SK-N-SH (cell line): Measurements from ENCODE around the gene SYNE3. TPM values are rescaled to one million over a fixed set of nuclear protein-coding genes. Genes with fewer than 3 reads are reported as not detected.

Source experiments
- CTCF ChIA-PET: fragments of 300-600, 350-600 bp; formaldehyde crosslinking; extraction: SDS; loops from one replicate; lab custom pipeline; 2021; lab: Yijun Ruan, JAX
- POLR2A ChIA-PET: fragments of 350-600 bp; sonication (Branson Sonifier 250); formaldehyde crosslinking; extraction: SDS; loops from one replicate; lab custom pipeline; 2020; ENCODE audit warnings: antibody characterized with exemption, inconsistent platforms; lab: Yijun Ruan, JAX
- DNase-seq: peaks from one replicate; pipeline ENCODE4 v3.0.0; 2012
- H2AFZ ChIP-seq: fragments of 200-600 bp; sonication (generic); 2 replicates; pipeline ENCODE4 v1.8.1; 2016; ENCODE audit warnings: antibody characterized with exemption, mild to moderate bottlenecking, low read depth
- H3F3A ChIP-seq: fragments of 200-600 bp; sonication (generic); replicated peaks from 2 replicates; pipeline ENCODE3; 2016; ENCODE audit warnings: antibody characterized with exemption, mild to moderate bottlenecking; ENCODE audit not compliant: insufficient read depth
- H3K27ac ChIP-seq, 2 experiments: fragments of 200-500 bp in 1 of 2; fragments of 200-600 bp in 1 of 2; sonication (Bioruptor generic) in 1 of 2; sonication (generic), shearing (Covaris generic) in 1 of 2; 2 replicates each; pipeline versions ENCODE4 v1.5.1 to v1.6.1; 2014 to 2016; ENCODE audit warnings: low read depth in 2 of 2, inconsistent platforms in 1 of 2, low read length in 1 of 2, mild to moderate bottlenecking in 1 of 2, mixed read lengths in 1 of 2
- H3K27me3 ChIP-seq: fragments of 200-600 bp; sonication (generic), shearing (Covaris generic); 2 replicates; pipeline ENCODE4 v1.6.1; 2016; ENCODE audit warnings: mixed run types; ENCODE audit not compliant: insufficient read depth
- H3K36me3 ChIP-seq, 2 experiments: fragments of 200-500 bp in 1 of 2; fragments of 200-600 bp in 1 of 2; sonication (Bioruptor generic) in 1 of 2; sonication (generic) in 1 of 2; replicated peaks in 1 of 2; 2 replicates each; pipeline versions ENCODE3 to v1.5.1; 2014 to 2016; ENCODE audit warnings: low read length in 1 of 2, mild to moderate bottlenecking in 1 of 2; ENCODE audit not compliant: insufficient read depth in 2 of 2, control insufficient read depth in 1 of 2
- H3K4me1 ChIP-seq, 2 experiments: fragments of 200-500 bp in 1 of 2; fragments of 200-600 bp in 1 of 2; sonication (Bioruptor generic) in 1 of 2; sonication (generic), shearing (Covaris generic) in 1 of 2; 2 replicates each; pipeline versions ENCODE4 v1.5.1 to v1.6.1; 2014 to 2016; ENCODE audit warnings: low read depth in 1 of 2, low read length in 1 of 2, mixed run types in 1 of 2; ENCODE audit not compliant: insufficient read depth in 2 of 2, control insufficient read depth in 1 of 2
- H3K4me2 ChIP-seq: fragments of 200-600 bp; sonication (generic), shearing (Covaris generic); 2 replicates; pipeline ENCODE4 v1.6.1; 2017; ENCODE audit warnings: mixed run types
- H3K4me3 ChIP-seq, 2 experiments: fragments of 200-500 bp in 1 of 2; fragments of 200-600 bp in 1 of 2; sonication (Bioruptor generic) in 1 of 2; sonication (generic), shearing (Covaris generic) in 1 of 2; 2 replicates each; pipeline versions ENCODE4 v1.5.1 to v1.8.1; 2014 to 2016; ENCODE audit warnings: low read depth in 2 of 2, inconsistent platforms in 1 of 2, low read length in 1 of 2, mild to moderate bottlenecking in 1 of 2, mixed read lengths in 1 of 2, moderate library complexity in 1 of 2
- H3K79me2 ChIP-seq: fragments of 200-600 bp; sonication (generic); 2 replicates; pipeline ENCODE4 v1.8.1; 2017; ENCODE audit warnings: mild to moderate bottlenecking; ENCODE audit not compliant: insufficient read depth
- H3K9ac ChIP-seq: fragments of 200-600 bp; sonication (generic); 2 replicates; pipeline ENCODE4 v1.6.1; 2017; ENCODE audit warnings: mixed run types
- H3K9me2 ChIP-seq: fragments of 200-600 bp; sonication (generic); 2 replicates; pipeline ENCODE4 v1.6.1; 2017; ENCODE audit warnings: mixed run types
- H3K9me3 ChIP-seq: fragments of 200-600 bp; sonication (generic); 2 replicates; pipeline ENCODE4 v1.6.1; 2017; ENCODE audit warnings: mixed run types, mild to moderate bottlenecking, moderate library complexity
- H4K20me1 ChIP-seq: fragments of 200-600 bp; sonication (generic); 2 replicates; pipeline ENCODE4 v1.6.1; 2017; ENCODE audit warnings: mild to moderate bottlenecking, mixed run types; ENCODE audit not compliant: insufficient read depth
- ELF1 ChIP-seq: IDR thresholded peaks from 2 replicates; pipeline ENCODE4 v1.4.0; 2012
- EP300 ChIP-seq, 2 experiments: IDR thresholded peaks; 2 replicates each; pipeline versions ENCODE4 v1.4.0 to v1.6.1; 2012; ENCODE audit warnings: borderline replicate concordance in 1 of 2, low read depth in 1 of 2, low read length in 1 of 2
- EZH2phosphoT487 ChIP-seq: fragments of 200-600 bp; sonication (generic); IDR thresholded peaks from 2 replicates; pipeline ENCODE4 v1.6.1; 2017; ENCODE audit warnings: low read depth, mixed run types, mild to moderate bottlenecking, antibody characterized with exemption, moderate library complexity, borderline replicate concordance
- FOSL2 ChIP-seq: IDR thresholded peaks from 2 replicates; pipeline ENCODE4 v1.4.0; 2012; ENCODE audit warnings: low read depth, mild to moderate bottlenecking, moderate library complexity, borderline replicate concordance
- GATA2 ChIP-seq: sonication (generic); formaldehyde crosslinking; IDR thresholded peaks from 2 replicates; pipeline ENCODE4 v1.5.0; 2020; ENCODE audit warnings: mild to moderate bottlenecking, missing genetic modification reagents
- JUND ChIP-seq: IDR thresholded peaks from 2 replicates; pipeline ENCODE4 v1.4.0; 2012
- NFIC ChIP-seq: IDR thresholded peaks from 2 replicates; pipeline ENCODE4 v1.4.0; 2012; ENCODE audit warnings: borderline replicate concordance
- NRF1 ChIP-seq: IDR thresholded peaks from 2 replicates; pipeline ENCODE4 v1.6.1; 2012; ENCODE audit warnings: low read depth, mild to moderate bottlenecking, low read length
- RAD21 ChIP-seq: IDR thresholded peaks from 2 replicates; pipeline ENCODE4 v1.6.1; 2012; ENCODE audit warnings: mild to moderate bottlenecking, low read length
- RFX5 ChIP-seq: IDR thresholded peaks from 2 replicates; pipeline ENCODE4 v1.6.1; 2012; ENCODE audit warnings: mild to moderate bottlenecking, improper control_type of control experiment, low read length
- SIN3A ChIP-seq: IDR thresholded peaks from 2 replicates; pipeline ENCODE4 v1.6.1; 2012; ENCODE audit warnings: low read depth, mild to moderate bottlenecking, low read length, moderate library complexity, borderline replicate concordance
- TAF1 ChIP-seq: IDR thresholded peaks from 2 replicates; pipeline ENCODE4 v1.6.1; 2012; ENCODE audit warnings: low read depth, mild to moderate bottlenecking, low read length, moderate library complexity, borderline replicate concordance
- TCF12 ChIP-seq: IDR thresholded peaks from 2 replicates; pipeline ENCODE4 v1.4.0; 2012
- TEAD4 ChIP-seq: IDR thresholded peaks from 2 replicates; pipeline ENCODE4 v1.4.0; 2012; ENCODE audit warnings: mild to moderate bottlenecking, borderline replicate concordance; ENCODE audit not compliant: insufficient read depth
- ZBTB33 ChIP-seq: IDR thresholded peaks from 2 replicates; pipeline ENCODE4 v1.4.0; 2012; ENCODE audit warnings: low read depth, borderline replicate concordance
- WGBS: methylation state at CpG from one replicate; pipeline ENCODE4 v1.1.6; 2017; ENCODE audit warnings: low lambda C conversion rate; 5-methylcytosine and 5-hydroxymethylcytosine counted together
- polyA plus RNA-seq, 3 experiments: library from polyadenylated mRNA; depleted of rRNA; stranded (reverse); fragments of >200 nt; gene quantifications; 2 replicates each; pipeline ENCODE4 v1.2.3, GENCODE V29; 2012
- TF ChIP-seq, protein P1 (sequence below): IDR thresholded peaks from 2 replicates; pipeline ENCODE4 v1.6.1; 2012; ENCODE audit warnings: mild to moderate bottlenecking, low read depth, low read length, moderate library complexity
- TF ChIP-seq, protein P2 (sequence below): IDR thresholded peaks from 2 replicates; pipeline ENCODE4 v1.4.0; 2012; ENCODE audit warnings: low read depth, borderline replicate concordance
- TF ChIP-seq, protein P3 (sequence below): fragments of 150-350 bp; IDR thresholded peaks from 2 replicates; pipeline ENCODE4 v1.6.1; 2017; ENCODE audit warnings: antibody characterized with exemption, low read length, low read depth, borderline replicate concordance

Gene SYNE3
- polyA plus RNA-seq, 1 of the 3 experiments (the other 2 are of a cell fraction) = 2.0 TPM

GRCh38 chr14:95522556-95522955 is 6.1 kb upstream of the SYNE3 start:
- no peak for DNase-seq
- Histone ChIP-seq H3K4me1 (peaks cover 26 to 54% of the 10 kb centered on the region in 2 experiments), H3K9me2 (no peaks in the 10 kb centered on the region), H3K79me2 (no peaks in the 10 kb centered on the region; the same call in 1 of the 2 replicates), H2AFZ (no peak overlapping the region), H3F3A (peaks cover 32% of the 10 kb centered on the region), H3K4me3 (no peak overlapping the region), H3K27me3 (no peaks in the 10 kb centered on the region), H3K4me2 (no peak overlapping the region), H3K27ac (no peak overlapping the region), H3K36me3 (no peaks in the 10 kb centered on the region), H4K20me1 (no peaks in the 10 kb centered on the region), H3K9ac (no peak overlapping the region), H3K9me3 (no peaks in the 10 kb centered on the region)
- ChIA-PET POLR2A (interaction anchor here (1.2 kb wide), 1 partner anchor 11 kb away, joined by 5 read pairs; no protein-coding TSS in a partner anchor), CTCF (interaction anchor here (1.0 to 15.5 kb wide), 3 partner anchors 79 to 578 kb away, joined by 3 to 254 read pairs (median 5); no protein-coding TSS in a partner anchor)
- no peak for TF ChIP-seq EZH2phosphoT487
- TF ChIP-seq, protein P1, sequence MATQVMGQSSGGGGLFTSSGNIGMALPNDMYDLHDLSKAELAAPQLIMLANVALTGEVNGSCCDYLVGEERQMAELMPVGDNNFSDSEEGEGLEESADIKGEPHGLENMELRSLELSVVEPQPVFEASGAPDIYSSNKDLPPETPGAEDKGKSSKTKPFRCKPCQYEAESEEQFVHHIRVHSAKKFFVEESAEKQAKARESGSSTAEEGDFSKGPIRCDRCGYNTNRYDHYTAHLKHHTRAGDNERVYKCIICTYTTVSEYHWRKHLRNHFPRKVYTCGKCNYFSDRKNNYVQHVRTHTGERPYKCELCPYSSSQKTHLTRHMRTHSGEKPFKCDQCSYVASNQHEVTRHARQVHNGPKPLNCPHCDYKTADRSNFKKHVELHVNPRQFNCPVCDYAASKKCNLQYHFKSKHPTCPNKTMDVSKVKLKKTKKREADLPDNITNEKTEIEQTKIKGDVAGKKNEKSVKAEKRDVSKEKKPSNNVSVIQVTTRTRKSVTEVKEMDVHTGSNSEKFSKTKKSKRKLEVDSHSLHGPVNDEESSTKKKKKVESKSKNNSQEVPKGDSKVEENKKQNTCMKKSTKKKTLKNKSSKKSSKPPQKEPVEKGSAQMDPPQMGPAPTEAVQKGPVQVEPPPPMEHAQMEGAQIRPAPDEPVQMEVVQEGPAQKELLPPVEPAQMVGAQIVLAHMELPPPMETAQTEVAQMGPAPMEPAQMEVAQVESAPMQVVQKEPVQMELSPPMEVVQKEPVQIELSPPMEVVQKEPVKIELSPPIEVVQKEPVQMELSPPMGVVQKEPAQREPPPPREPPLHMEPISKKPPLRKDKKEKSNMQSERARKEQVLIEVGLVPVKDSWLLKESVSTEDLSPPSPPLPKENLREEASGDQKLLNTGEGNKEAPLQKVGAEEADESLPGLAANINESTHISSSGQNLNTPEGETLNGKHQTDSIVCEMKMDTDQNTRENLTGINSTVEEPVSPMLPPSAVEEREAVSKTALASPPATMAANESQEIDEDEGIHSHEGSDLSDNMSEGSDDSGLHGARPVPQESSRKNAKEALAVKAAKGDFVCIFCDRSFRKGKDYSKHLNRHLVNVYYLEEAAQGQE = no peak
- no peak for TF ChIP-seq RAD21
- TF ChIP-seq, protein P2, sequence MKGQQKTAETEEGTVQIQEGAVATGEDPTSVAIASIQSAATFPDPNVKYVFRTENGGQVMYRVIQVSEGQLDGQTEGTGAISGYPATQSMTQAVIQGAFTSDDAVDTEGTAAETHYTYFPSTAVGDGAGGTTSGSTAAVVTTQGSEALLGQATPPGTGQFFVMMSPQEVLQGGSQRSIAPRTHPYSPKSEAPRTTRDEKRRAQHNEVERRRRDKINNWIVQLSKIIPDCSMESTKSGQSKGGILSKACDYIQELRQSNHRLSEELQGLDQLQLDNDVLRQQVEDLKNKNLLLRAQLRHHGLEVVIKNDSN = no peak
- no peak for TF ChIP-seq SIN3A
- TF ChIP-seq TEAD4 = no peak
- TF ChIP-seq TCF12 = no peak
- TF ChIP-seq JUND = no peak
- no peak for TF ChIP-seq RFX5
- 95% methylated on average over 4 of the region's 4 CpGs for WGBS

GRCh38 chr14:95522116-95522515 is 5.7 kb upstream of the SYNE3 start:
- 96% methylated on average over 11 of the region's 11 CpGs for WGBS
- POLR2A ChIA-PET = interaction anchor here (1.2 kb wide), 1 partner anchor 11 kb away, joined by 5 read pairs; no protein-coding TSS in a partner anchor
- CTCF ChIA-PET = interaction anchor here (1.1 kb wide), 1 partner anchor 578 kb away, joined by 5 read pairs; no protein-coding TSS in a partner anchor
- no peak for TF ChIP-seq NRF1
- no peak for TF ChIP-seq FOSL2
- TF ChIP-seq EP300 (IDR thresholded peaks at IDR 0.05; ENCODE audit: borderline replicate concordance in 1 of 2, low read depth in 1 of 2, low read length in 1 of 2) = no peak
- TF ChIP-seq GATA2 (CRISPR knock-in tag) = no peak
- no peak for TF ChIP-seq ELF1
- no peak for TF ChIP-seq NFIC
- TF ChIP-seq, protein P3, sequence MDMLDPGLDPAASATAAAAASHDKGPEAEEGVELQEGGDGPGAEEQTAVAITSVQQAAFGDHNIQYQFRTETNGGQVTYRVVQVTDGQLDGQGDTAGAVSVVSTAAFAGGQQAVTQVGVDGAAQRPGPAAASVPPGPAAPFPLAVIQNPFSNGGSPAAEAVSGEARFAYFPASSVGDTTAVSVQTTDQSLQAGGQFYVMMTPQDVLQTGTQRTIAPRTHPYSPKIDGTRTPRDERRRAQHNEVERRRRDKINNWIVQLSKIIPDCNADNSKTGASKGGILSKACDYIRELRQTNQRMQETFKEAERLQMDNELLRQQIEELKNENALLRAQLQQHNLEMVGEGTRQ = no peak
- TF ChIP-seq TAF1 = no peak
- TF ChIP-seq ZBTB33 = no peak
- TF ChIP-seq EZH2phosphoT487 = no peak

More at GRCh38 chr14:95522116-95522515, 5.7 kb upstream of the SYNE3 start:
- Histone ChIP-seq H3K9me3 (no peaks in the 10 kb centered on the region), H3K4me2 (no peak overlapping the region), H4K20me1 (no peaks in the 10 kb centered on the region), H3K4me1 (peaks cover 31 to 56% of the 10 kb centered on the region in 2 experiments), H3K4me3 (no peak overlapping the region), H3K27ac (no peak overlapping the region), H3F3A (peaks cover 32% of the 10 kb centered on the region), H3K79me2 (no peaks in the 10 kb centered on the region; the same call in 1 of the 2 replicates), H3K9ac (no peak overlapping the region), H3K9me2 (no peaks in the 10 kb centered on the region), H3K27me3 (no peaks in the 10 kb centered on the region), H3K36me3 (no peaks in the 10 kb centered on the region), H2AFZ (no peak overlapping the region)
- DNase-seq = no peak
